WERI-Rb-1 (cell line): Measurements from ENCODE around the gene ITPRID2.
A peak's percentile ranks its signal among the peaks of the same experiment; 100 is the strongest.

ENCODE experiments used
- DNase-seq: peaks from one replicate; pipeline ENCODE4 v3.0.0-alpha.2; 2020
- H3K27ac ChIP-seq: fragments of 250-450 bp; sonication (Bioruptor Pico); 2 replicates; pipeline ENCODE4 v1.5.1; 2020; ENCODE audit warnings: mild to moderate bottlenecking, moderate library complexity
- H3K27me3 ChIP-seq: fragments of 250-450 bp; sonication (Bioruptor Pico); 2 replicates; pipeline ENCODE4 v1.5.1; 2021; ENCODE audit warnings: mild to moderate bottlenecking, low read depth, moderate library complexity; ENCODE audit not compliant: insufficient read depth, severe bottlenecking
- H3K36me3 ChIP-seq: fragments of 250-450 bp; sonication (Bioruptor Pico); 2 replicates; pipeline ENCODE4 v1.5.1; 2020; ENCODE audit warnings: mild to moderate bottlenecking, moderate library complexity
- H3K4me3 ChIP-seq: 2 replicates; pipeline ENCODE4 v1.5.1; 2011; ENCODE audit warnings: low read depth, mild to moderate bottlenecking, control low read depth, low read length
- H3K9me3 ChIP-seq: fragments of 250-450 bp; sonication (Bioruptor Pico); 2 replicates; pipeline ENCODE4 v1.5.1; 2021; ENCODE audit warnings: mild to moderate bottlenecking, moderate library complexity; ENCODE audit not compliant: severe bottlenecking
- TF ChIP-seq, protein P1 (sequence below): IDR thresholded peaks from 2 replicates; pipeline ENCODE4 v1.5.1; 2011; ENCODE audit warnings: low read depth, mild to moderate bottlenecking, control low read depth, inconsistent platforms, low read length

The ITPRID2 gene

DNA sequence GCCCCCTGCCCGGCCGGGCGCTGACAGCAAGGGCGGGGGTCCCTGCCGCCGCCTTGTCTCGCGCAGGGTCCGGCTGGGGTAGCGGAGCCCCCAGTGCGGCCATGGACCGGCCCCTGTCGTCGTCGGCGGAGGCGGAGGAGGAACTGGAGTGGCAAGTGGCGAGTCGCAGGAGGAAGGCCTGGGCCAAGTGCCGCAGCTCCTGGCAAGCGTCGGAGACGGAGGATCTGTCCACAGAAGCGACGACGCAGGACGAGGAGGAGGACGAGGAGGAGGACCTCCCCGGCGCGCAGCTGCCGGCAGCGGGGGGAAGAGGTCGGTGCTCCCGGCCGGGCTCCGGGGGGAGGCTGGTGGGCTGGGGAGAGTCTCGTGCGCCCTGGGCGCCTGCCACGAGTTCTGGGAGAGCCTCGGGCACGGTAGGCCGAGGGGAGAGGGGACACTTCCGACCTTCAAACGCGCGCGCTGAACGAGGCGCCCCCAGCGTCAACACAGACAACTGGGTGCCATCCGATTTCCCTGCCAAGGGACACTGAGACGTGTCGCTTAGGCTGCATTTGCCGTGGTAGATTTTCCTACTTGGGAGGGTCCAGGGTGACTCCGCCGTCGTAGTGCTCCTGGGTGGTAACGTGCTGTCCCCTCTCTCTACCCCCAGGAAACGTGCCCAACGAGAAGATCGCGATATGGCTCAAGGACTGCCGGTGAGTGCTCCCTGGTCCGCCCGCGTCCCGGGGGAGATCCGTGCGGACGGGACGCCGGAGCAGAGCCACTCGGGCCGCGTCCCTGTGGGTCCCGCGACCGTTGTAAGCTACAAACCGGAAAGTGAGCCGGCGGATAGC is 652 bp downstream of the ITPRID2 start:
- peaks cover 12% of the 10 kb centered on the region for H3K36me3 ChIP-seq
- H3K4me3 ChIP-seq: peak overlapping the region; percentile 98
- DNase-seq: peak; percentile 74
- peak overlapping the region; percentile 92 for H3K27ac ChIP-seq
- H3K27me3 ChIP-seq: no peaks in the 10 kb centered on the region
- H3K9me3 ChIP-seq: no peaks in the 10 kb centered on the region
- TF ChIP-seq, protein P1, sequence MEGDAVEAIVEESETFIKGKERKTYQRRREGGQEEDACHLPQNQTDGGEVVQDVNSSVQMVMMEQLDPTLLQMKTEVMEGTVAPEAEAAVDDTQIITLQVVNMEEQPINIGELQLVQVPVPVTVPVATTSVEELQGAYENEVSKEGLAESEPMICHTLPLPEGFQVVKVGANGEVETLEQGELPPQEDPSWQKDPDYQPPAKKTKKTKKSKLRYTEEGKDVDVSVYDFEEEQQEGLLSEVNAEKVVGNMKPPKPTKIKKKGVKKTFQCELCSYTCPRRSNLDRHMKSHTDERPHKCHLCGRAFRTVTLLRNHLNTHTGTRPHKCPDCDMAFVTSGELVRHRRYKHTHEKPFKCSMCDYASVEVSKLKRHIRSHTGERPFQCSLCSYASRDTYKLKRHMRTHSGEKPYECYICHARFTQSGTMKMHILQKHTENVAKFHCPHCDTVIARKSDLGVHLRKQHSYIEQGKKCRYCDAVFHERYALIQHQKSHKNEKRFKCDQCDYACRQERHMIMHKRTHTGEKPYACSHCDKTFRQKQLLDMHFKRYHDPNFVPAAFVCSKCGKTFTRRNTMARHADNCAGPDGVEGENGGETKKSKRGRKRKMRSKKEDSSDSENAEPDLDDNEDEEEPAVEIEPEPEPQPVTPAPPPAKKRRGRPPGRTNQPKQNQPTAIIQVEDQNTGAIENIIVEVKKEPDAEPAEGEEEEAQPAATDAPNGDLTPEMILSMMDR: peak; percentile 46; the same call in 1 of the 2 replicates

DNA sequence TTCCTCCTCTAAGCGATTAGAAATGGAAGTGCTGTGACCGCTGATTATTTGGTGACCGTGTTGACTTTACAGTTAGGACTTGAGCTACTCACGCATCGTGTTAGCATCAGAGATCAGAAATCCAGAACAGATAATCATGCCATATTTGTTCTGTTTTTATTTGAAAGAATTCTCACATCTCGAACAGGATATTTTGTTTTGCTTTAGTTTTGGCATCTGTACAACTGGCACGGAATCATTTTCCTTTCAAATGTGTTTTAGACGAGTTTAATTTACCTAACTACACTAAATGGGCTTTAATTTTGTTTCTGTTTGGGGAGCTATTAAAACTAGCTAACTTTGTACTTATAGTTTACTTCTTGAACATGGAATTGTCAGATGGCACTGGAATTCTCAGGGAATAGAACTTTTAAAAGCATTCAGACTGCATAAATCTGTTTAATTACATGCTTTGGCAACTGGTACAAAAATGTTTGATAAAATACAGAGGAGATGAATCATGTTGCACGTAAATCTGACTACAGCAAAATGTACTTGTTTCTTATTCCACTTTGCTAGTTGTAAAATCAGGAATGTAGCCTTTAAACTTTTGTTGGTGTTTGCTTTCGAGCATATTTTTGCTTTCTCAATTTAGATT is 1.4 kb downstream of the ITPRID2 start:
- H3K27ac ChIP-seq: peak overlapping the region; percentile 92
- DNase-seq: no peak
- no peaks in the 10 kb centered on the region for H3K9me3 ChIP-seq
- TF ChIP-seq, protein P1: no peak
- H3K27me3 ChIP-seq: no peaks in the 10 kb centered on the region
- H3K4me3 ChIP-seq: peak overlapping the region; percentile 98
- H3K36me3 ChIP-seq: peaks cover 15% of the 10 kb centered on the region

DNA sequence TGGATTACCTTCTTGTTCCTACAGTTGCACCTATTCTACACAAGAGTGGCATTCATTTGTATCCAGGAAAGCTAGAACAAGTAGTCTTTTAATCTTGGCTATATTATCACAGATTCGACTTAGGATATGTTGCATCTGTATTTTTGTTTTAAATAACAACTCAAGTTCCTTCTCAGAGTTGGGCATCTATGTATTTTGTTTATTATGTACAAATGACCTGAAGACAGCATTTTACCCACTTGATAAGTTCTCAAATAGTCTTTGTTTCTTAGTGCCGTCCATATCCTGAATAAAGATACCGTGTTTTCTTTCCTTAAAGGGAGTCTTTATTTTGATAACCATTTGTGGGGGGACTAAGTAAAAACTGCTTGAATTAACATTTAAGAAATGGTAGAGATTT is 2.9 kb downstream of the ITPRID2 start:
- peaks cover 27% of the 10 kb centered on the region for H3K36me3 ChIP-seq

DNA sequence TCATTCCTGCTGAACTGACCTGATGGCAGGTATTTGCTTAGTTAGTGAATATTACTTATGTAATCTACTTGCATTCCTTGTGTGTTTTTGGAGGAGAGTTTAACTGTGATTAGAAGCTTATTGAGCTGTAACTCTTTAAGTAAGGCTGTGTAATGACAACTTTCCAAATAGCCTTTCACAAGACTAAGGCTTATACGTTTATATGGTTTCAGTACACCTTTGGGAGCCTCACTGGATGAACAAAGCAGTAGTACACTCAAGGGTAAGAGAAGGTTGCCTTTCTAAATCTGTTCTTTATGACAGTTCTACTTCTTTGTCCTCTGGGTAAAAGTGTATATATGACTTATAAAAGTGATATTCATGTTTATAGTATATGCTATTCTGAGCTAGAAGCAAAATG is 4.3 kb downstream of the ITPRID2 start:
- TF ChIP-seq, protein P1: no peak
- no peak overlapping the region for H3K27ac ChIP-seq
- no peak for DNase-seq
- peaks cover 42% of the 10 kb centered on the region for H3K36me3 ChIP-seq
- no peaks in the 10 kb centered on the region for H3K9me3 ChIP-seq
- no peaks in the 10 kb centered on the region for H3K27me3 ChIP-seq
- H3K4me3 ChIP-seq: no peak overlapping the region

More for the DNA sequence above, 2.9 kb downstream of the ITPRID2 start:
- Histone ChIP-seq H3K27me3 (no peaks in the 10 kb centered on the region), H3K27ac (no peak overlapping the region), H3K9me3 (no peaks in the 10 kb centered on the region), H3K4me3 (no peak overlapping the region)
- TF ChIP-seq, protein P1: no peak
- DNase-seq: no peak

DNA sequence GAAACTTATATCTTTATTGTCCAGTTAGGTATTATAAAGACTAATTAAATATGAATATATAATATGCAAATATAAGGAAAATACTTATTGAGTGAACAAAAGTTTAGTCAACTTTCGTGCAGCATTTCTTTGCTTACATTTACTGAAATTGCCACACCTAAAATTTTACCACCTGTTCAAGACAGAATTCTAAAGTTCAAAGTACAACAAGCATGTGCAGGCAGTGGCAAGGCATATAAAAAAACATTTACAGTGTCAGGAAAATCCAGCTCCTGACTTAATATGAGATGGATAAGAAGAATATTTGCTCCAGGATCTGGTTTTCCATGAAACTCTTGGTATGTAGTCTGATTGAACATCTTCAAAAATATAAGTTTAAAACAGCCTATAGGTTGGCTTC is 4.8 kb downstream of the ITPRID2 start:
- no peak overlapping the region for H3K4me3 ChIP-seq
- H3K9me3 ChIP-seq: no peaks in the 10 kb centered on the region
- TF ChIP-seq, protein P1: no peak
- no peak overlapping the region for H3K27ac ChIP-seq
- no peaks in the 10 kb centered on the region for H3K27me3 ChIP-seq
- DNase-seq: no peak
- H3K36me3 ChIP-seq: peaks cover 46% of the 10 kb centered on the region
